TTC549 (cell line): Measurements from ENCODE around the gene EPC1.
"Not testable (repeated sequence)": the region's sequence is repeated elsewhere in the genome, so short reads cannot be mapped to it uniquely, and the experiment has no call there.

Experiments
- FAIRE-seq: peaks from 2 replicates; lab custom pipeline; 2012; peaks lifted over from hg19 to GRCh38; lab: Jason Lieb, UNC

EPC1 gene

DNA sequence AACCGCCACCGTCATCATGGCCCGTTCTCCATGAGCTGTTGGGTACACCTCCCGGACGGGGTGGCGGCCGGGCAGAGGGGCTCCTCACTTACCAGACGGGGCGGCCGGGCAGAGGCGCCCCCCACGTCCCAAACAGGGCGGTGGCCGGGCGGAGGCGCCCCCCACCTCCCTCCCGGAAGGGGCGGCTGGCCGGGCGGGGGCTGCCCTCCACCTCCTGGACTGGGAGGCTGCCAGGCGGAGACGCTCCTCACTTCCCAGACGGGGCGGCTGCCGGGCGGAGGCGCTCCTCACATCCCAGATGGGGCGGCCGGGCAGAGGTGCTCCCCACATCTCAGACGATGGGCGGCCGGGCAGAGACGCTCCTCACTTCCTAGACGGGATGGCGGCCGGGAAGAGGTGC lies 113.6 kb downstream of the EPC1 start:
- FAIRE-seq: not testable (repeated sequence)

DNA sequence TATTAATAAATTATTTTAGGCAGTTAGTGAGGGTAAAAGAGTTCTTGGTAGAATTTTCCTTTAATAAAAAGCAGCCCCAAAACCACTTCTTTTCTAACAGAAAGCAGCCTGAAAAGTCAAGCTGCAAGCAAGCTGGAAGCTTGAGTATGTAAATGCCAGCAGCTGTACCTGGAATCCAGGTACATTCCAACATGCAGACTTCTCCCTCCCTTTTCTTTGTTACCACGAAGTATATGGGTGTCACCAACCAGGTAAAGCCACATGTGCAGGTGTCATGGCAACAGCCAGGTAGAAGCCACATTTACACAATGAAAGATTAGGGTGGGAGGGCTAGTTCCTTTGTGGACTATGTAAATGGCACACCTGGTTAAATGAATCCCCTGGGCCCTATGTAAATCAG lies 114.6 kb downstream of the EPC1 start:
- FAIRE-seq: no peak

DNA sequence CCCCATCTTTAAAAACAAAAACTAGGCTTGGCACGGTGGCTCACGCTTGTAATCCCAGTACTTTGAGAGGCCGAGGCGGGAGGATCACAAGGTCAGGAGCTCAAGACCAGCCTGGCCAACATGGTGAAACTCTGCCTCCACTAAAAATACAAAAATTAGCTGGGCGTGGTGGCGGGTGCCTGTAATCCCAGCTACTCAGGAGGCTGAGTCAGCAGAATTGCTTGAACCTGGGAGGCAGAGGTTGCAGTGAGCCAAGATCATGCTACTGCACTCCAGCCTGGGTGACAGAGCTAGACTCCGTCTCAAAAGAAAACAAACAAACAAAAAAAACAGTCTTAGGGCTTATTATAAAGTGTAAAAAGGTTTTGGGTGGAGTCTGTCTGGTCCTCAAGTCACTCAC lies 117.2 kb downstream of the EPC1 start:
- FAIRE-seq: not testable (repeated sequence)

DNA sequence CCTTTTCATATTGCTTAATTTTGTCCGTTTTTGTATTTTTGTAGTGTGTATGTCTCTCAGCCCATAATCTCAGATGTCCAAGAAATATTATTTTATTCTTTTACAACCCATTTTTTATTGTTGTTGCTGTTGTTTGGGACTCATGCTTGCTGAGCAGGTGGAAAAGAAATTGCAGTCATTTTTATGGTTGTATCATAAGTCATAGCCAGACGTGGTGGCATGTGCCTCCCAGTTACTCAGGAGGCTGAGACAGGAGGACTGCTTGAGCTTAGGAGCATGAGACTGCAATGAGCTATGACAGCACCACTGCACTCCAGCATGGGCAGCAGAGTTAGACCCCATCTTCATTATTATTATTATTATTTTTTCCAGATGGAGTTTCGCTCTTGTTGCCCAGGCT lies 117.8 kb downstream of the EPC1 start:
- FAIRE-seq: no peak

DNA sequence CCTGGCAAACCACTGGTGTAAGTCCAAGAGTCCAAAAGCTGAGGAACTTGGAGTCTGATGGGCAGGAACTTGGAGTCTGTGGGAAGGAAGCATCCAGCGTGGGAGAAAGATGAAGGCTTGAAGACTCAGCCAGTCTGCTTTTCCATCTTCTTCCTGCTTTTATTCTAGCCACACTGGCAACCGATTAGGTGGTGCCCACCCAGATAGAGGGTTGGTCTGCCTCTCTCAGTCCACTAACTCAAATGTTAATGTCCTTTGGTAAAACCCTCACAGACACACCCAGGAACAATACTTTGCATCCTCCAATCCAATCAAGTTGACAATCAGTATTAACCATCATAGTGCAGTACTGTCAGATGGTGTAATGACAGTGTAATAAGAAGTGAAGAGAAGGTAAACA lies 119.2 kb downstream of the EPC1 start:
- no peak for FAIRE-seq

DNA sequence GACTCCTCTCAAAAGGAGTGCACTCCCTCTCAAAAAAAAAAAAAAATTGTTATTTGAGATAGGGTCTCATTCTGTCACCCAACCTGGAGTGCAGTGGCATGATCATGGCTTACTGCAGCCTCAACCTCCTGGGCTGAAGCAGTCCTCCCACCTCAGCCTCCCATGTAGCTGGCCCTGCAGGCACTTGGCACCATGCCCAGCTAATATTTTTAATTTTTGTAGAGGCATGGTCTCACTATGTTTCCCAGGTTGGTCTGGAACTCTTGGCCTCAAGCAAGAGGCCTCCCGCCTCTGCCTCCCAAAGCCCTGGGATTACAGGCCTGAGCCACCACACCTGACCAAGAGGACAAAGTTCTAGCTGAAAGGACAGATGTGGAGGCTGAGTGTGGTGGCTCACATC lies 120.3 kb downstream of the EPC1 start:
- no peak for FAIRE-seq

DNA sequence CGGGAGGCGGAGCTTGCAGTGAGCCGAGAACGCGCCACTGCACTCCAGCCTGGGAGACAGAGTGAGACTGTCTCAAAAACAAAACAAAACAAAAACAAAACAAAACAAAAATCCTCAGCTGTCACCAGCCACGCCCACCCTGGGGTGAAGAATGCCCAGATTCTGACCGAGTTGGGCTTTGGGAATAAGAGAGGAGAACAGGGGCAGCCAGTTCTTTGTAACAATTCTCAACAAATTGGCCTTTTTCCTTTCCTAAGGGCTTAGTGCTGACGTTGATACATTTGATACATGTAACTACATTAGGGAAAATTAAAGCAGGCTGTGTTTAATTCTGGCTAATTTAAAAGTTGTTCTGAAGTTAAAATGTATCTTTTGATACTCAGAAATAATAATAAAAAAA lies 121.0 kb downstream of the EPC1 start:
- no peak for FAIRE-seq

DNA sequence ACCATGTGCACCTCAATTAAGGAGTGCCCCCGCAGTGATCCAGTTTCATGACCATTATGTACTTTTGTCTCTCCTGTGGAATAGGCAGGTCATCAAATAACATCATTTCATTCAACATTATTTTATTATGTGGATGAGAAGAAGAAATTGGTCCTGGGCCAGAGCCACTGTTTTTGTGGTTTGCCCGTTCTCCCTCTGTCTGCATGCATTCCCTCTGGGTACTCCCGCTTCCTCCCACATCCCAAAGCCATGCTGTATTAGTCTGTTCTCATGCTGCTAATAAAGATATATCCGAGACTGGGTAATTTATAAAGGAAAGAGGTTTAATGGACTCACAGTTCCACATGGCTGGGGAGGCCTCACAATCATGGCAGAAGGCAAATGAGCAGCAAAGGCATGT lies 124.6 kb downstream of the EPC1 start:
- not testable (repeated sequence) for FAIRE-seq

DNA sequence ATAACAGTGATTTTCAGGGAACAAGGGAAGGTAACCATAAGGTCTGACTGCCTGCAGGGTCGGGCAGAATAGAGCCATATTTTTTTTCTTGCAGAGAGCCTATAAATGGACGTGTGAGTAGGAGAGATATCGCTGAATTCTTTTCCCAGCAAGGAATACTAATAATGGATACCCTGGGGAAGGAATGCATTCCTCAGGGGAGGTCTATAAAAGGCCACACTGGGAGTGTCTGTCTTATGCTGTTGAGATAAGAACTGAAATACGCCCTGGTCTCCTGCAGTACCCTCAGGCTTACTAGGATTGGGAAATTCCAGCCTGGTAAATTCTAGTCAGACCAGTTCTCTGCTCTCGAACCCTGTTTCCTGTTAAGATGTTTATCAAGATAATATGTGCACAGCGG lies 127.8 kb downstream of the EPC1 start:
- FAIRE-seq: not testable (repeated sequence)

DNA sequence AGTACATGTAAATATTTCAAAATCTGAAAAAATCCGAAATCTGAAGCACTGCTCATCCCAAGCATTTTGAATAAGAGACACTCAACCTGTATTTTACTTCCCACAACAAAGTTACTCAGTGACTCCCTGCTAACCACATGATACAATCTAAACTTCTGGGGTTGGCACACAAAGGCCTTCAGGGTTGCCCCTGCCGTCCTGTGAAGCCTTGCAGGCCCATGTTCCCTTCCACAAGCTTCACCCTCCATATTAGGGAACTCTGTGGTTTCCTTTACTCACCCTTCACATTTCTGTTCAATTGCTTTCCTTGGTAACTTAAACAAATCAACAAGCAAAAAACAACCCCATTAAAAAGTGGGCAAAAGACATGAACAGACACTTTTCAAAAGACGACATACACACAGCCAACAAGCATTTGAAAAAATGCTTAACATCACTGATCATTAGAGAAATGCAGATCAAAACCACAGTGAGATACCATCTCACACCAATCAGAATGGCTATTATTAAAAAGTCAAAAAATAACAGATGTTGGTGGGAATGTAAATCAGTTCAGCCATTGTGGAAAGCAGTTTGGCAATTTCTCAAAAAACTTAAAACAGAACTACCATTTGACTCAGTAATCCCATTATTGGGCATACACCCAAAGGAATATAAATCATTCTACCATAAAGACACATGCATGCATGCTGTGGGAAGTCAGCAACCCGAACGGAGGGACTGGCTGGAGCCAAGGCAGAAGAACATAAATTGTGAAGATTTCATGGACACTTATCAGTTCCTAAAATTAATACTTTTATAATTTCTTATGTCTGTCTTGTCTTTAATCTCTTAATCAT lies 128.5 kb downstream of the EPC1 start:
- not testable (repeated sequence) for FAIRE-seq
